Bone marrow (tissue), 2 donors: ENCODE data around the gene MRGPRG.

Experiments used
- DNase-seq, 2 donors: peaks; one replicate each; lab custom pipeline; 2025; lab: John Stamatoyannopoulos, UW

Gene MRGPRG

DNA sequence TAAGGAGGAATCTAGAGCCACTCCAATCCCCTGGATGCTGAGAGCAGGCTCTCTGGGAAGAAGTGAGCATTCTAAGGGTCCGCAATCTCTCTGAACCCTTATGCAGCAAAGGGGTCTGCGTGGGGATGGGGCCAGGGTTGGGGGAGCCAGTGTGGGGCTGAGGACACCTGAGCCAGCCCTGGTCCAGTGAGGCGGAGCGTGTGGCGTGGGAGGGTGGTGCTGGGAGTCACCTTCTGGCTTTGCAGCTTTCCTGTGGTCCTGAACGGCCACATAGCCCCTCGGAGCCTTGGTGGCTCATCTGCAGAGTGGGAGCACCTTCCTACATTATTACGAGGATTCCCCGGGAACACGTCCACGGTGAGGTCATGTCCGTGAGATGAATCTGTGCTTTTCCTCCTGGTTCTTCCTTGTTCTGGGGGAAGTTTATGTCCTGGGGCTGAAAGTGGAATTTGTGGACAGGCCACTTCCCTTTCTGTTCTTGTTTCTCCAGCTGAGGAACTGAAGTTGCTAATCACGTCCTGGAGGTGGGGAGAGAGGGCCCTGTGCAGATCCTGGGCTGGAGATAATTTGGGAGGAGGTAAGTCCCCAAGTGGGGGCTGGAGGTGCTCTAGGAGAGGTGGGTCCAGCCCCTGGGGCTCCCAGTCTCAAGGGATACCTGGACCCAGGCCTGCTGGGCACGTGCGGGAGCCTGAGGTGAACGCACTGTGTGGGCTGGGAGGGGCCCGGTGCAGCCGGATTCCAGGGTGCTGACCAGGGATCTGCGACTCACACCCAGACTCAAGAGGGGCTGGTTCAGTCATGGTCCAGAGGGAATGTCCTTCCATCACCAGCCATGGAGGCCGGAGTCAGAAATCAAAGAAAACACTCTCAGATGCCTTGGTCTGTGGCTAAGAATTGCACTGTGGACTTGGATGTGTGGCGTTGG, 7.5 kb upstream of the MRGPRG start:
- DNase-seq: no peak

DNA sequence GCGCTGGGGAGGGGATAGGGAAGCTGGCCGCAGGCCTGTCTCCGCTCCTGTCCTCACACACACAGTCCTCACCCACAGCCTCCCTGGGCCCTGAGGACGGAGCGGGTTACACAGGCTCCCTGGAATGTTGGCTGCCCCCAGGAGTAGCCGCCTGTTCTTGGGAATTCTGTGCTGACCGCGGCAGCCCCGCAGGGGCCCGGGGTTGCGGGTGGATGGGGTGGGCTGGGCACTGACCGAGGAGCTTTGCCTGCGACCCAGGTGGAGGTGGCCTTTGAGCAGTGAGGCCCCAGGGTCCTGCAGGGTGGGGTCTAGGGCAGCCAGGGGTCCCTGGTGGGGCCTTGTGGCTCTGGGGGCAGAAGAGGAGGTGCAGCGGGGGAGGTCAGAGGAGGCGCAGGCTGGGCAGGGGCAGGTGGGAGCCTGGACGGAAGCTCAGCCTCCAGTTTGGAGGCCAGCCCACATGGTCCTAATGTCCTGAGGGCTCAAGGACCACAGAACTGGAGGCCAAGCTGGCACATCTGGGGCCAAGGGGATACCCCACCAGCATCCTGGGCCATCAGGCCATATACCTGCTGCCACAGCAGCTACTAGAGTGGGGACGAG, 6.6 kb upstream of the MRGPRG start:
- DNase-seq: no peak

DNA sequence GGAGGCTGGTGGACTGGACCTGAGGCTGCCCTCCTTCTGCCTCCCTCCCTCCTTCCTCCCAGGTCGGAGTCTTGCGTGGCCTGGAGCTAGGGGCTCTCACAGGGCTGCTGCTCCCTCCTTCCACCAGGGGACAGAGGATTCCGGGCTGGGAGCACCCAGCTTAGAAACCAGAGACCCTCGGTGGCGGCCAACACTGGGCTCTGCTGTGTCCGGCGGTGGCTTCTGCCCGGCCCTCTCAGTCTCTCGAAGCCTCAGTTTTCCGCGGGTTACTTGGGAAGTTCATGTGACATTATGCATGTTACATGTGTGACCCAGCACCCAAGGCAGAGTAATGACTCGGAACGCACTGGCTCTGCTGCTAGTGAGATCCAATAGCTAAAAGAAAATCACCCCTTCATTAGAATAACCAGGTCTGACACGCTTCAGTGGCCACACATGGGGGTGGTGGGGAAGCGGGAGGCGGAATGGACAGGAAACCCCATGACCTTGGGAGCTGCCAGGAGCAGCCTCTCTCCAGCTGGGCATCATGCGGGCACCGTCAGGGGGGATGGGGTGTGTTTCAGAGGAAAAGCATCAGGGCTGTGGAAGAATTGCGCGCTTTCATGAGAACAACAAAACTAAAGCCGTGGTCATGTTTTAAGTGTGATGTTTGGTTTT, 5.9 kb upstream of the MRGPRG start:
- DNase-seq: no peak

GRCh38 chr11:3223932-3224381, 5.3 kb upstream of the MRGPRG start:
- DNase-seq: no peak

GRCh38 chr11:3222941-3223915, 4.6 kb upstream of the MRGPRG start:
- no peak for DNase-seq

GRCh38 chr11:3222003-3222855, 3.6 kb upstream of the MRGPRG start:
- DNase-seq: no peak

- DNase-seq: no peak
Measured at GRCh38 chr11:3221408-3222002, 2.9 kb upstream of the MRGPRG start.

DNA sequence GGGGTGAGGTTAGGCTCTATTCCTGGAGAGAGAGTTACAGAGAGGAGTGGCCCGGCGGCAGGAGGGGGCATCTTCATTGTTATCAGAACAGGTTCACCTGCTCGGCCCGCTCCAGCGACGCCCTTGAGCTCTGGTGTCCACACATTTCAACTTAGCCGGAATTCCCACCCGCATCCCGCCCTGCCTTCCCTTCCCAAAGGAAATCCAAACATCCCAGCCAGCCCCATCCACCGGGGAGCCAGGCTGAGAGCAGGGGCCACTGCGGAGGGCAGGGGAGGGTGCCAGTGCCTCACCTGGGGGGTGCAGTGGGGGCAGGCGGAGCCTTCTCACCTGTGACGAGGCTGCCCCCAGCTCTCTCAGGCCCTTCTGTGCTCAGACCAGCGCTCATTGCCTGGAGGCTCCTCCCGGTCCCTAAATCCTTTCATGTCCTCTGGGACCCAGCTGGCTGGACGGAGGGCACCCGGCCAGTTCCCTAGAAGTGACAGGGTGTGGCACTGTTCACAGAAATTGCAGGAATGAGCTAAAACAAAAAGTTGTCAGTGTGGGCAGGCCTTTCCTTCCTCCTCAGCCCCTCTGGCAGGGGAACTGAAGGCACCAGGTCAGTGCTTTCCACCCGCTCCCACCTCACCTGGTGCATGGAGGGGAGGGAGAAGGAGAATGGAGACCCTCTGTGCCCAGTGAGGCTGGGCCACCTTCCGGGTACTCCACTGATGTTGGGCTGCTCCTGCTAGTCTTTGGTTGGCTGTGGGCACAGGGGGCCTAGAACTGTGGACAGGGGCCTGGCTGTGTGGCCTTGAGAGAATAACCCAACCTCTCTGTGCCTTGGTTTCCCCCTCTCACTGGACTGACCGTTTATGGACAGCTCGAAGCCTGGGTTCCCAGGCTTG, 2.2 kb upstream of the MRGPRG start:
- DNase-seq: no peak

GRCh38 chr11:3220101-3220500, 1.5 kb upstream of the MRGPRG start:
- DNase-seq: no peak

DNA sequence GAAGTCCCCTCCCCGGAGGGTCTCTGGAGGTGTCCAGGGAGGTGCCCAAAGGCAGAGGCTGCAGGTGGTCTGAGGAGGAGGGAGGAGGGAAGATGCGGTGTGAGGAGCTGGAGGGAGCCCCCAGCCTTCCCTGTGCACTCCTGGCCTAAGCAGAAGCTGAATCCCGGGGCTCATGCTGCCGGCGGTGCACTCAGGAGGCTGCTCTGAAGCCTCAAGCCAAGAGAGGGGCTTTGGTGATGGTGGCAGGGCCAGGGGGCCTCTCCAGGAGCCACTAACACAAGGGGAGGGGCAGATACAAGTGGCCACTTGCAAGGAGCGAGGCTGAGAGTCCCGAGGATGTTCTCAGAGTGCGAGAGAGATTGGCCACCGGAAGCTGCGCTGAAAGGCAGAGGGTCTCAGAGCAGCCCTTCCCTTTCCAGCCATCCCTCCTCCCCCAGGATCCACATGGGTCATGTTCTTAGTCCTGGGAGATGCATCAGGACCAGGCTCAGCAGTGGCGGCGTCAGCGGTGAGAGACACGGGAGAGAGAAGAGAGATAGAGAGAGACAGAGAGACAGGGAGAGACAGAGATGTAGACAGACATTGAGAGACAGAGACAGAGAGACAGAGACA, 774 bp upstream of the MRGPRG start:
- DNase-seq: no peak

DNA sequence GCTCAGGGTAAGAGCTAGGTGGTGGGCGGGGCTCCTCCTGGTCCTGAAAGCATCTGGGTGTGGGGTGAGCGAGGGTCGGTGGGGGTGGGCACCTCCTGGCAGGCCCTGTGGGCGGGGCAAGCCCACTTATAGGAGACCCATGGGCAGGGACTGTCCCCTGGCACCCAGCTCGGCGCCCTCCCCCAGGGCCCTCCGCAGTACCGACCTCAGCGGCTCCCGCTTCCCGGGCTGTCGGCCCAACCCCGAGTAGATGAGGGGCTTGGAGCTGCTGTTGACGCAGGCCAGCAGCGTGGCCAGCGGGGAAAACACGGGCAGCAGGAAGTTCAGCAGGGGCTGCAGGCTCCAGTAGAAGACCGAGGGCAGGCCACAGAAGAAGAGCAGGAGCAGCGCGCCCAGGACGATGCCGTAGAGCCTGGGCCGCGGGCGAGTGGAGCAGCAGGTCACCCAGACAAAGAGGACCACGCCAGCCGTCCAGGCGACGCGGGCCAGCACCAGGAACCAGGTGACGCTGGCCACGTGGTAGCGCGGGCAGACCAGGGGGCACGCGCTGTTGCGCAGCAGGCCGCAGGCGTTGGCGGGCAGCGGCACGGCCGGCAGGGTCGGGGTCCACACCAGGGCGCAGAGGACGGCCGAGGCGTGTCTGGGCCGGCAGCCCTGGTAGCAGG, 663 bp downstream of the MRGPRG start:
- DNase-seq: no peak

DNA sequence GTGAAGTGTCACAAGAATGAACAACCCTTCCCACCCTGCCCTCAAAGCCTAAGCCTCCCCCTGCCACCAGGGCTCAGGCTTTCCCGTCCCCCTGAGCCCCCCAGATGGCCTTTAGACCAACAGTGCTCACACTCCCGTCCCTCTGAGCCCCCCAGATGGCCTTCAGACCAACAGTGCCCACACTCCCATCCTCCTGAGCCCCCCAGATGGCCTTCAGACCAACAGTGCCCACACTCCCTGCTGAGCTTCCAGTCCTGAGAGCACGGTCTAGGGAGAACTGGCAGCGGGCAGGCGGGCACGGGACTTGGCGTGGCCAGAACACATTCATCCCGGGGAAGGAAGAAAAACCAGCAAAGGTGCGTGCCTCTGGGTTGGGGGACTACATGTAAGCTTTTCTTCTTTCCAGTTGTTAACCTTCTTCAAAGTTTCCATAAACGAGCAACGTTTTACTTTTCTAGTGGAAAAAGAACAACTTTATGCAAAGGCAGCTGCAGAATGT, 2.5 kb downstream of the MRGPRG start:
- DNase-seq: no peak

DNA sequence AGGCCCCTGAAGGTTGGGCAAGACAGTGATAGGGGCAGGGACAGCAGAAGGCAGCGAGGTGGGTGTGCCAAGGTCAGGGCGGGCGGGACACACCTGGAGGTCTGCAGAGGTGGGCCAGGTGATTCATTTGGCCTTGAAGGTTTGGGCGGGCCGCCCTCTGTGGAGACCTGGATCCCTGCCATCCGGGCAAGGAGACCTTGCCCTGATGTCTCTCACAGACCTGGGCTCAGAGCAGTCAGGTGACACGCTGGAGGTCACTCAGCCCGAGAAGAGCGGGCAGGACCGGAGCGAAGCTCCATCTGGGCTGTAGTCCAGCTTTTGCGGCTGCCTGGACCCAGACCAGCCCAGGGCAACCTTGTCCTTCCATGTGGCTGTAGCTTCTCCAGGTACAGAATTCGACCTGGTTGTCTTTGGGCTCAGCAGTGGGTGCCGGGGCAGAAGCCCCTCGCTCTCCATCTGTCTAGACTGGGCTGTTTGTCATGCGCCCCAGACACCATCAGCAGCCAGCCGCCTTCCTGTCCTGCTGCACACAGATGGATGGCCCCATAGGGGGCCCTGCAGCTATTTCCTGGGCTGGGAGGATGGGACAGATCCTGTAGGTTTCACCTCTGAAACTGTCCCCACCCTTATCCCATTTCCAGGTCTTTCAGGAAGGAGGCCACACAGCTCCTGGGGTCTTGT, 3.1 kb downstream of the MRGPRG start:
- no peak for DNase-seq

- no peak for DNase-seq
Measured at GRCh38 chr11:3214420-3214699, 4.3 kb downstream of the MRGPRG start.

DNA sequence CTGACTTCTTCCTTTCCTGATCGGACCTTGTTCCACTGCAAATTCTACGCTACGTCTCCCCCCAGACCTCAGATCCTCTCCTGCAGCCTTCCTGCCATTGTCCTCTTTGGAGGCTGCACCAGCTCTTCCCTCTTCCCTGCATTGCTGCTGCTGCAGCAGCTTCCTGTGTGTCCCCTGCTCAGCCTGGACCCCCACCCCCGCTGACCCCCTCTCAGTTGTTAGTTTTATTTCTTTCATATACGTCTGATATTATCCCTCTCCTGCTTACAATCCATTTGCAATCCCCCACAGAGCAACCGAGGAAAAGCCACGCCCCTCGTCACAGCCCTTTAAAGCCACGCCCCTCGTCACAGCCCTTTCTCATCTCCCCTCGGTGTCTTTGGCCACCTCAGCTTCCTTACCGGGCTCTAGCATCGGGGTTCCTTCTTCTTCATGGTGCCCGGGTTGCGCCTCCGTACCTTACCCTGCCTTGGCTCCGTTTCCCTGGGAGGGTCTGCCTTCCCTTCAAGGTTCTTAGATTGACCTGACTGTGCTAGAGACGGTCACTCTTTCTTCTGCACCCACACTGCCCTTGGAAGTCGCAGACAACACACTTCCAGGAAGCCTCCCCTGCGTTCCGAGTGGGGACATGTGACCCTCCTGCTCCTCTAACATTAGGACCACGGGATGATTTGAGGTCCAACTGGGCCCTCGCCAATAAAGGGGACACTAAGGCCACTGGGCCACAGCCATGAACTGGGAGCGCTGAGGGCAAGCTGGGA, 4.8 kb downstream of the MRGPRG start:
- DNase-seq: no peak

GRCh38 chr11:3208272-3208671, 10.3 kb downstream of the MRGPRG start:
- DNase-seq: no peak
